HEK293 (cell line): ENCODE results near the gene HECTD4.

Experiments
- CTCF ChIA-PET: fragments of 350-600 bp; formaldehyde crosslinking; extraction: SDS; loops from one replicate; lab custom pipeline; 2021; ENCODE audit warnings: antibody characterized with exemption; lab: Yijun Ruan, JAX
- POLR2A ChIA-PET: fragments of 300-600 bp; formaldehyde crosslinking; extraction: SDS; loops from one replicate; lab custom pipeline; 2020; ENCODE audit warnings: antibody characterized with exemption, inconsistent platforms; lab: Yijun Ruan, JAX
- H3K27ac ChIP-seq: fragments of 200-500 bp; sonication (Bioruptor generic); 2 replicates; pipeline ENCODE4 v1.5.1; 2014; ENCODE audit warnings: low read depth, low read length, control low read depth, inconsistent platforms; ENCODE audit errors: extremely low read depth
- H3K36me3 ChIP-seq, 2 experiments: fragments of 200-500 bp in 1 of 2; sonication (Bioruptor generic) in 1 of 2; 1 replicate in 1 of 2; 2 replicates in 1 of 2; pipeline ENCODE4 v1.5.1; 2014 to 2017; ENCODE audit warnings: inconsistent platforms in 2 of 2, low read length in 2 of 2; ENCODE audit not compliant: control insufficient read depth in 2 of 2, insufficient read depth in 1 of 2
- H3K4me1 ChIP-seq: fragments of 200-500 bp; sonication (Bioruptor generic); 2 replicates; pipeline ENCODE4 v1.5.1; 2014; ENCODE audit warnings: mild to moderate bottlenecking, low read length, inconsistent platforms; ENCODE audit not compliant: control insufficient read depth, insufficient read depth
- H3K4me3 ChIP-seq: 2 replicates; pipeline ENCODE4 v1.5.1; 2011; ENCODE audit warnings: low read depth, mild to moderate bottlenecking, control low read depth, low read length, moderate library complexity
- H3K9me3 ChIP-seq: fragments of 200-500 bp; sonication (Bioruptor generic); 2 replicates; pipeline ENCODE4 v1.5.1; 2014; ENCODE audit warnings: low read depth, low read length, inconsistent platforms; ENCODE audit not compliant: control insufficient read depth, insufficient read depth
- KLF1 ChIP-seq: fragments of 450-650 bp; formaldehyde crosslinking; IDR thresholded peaks from 2 replicates; pipeline ENCODE4 v1.5.1; 2016; ENCODE audit warnings: missing biosample characterization, missing genetic modification characterization
- MZF1 ChIP-seq: fragments of 450-650 bp; formaldehyde crosslinking; IDR thresholded peaks from 2 replicates; pipeline ENCODE4 v1.5.1; 2017; ENCODE audit warnings: missing biosample characterization, missing genetic modification characterization, borderline replicate concordance
- OSR2 ChIP-seq: fragments of 450-650 bp; formaldehyde crosslinking; IDR thresholded peaks from 2 replicates; pipeline ENCODE4 v1.5.1; 2016; ENCODE audit warnings: missing biosample characterization, missing genetic modification characterization
- PRDM10 ChIP-seq: fragments of 450-650 bp; formaldehyde crosslinking; IDR thresholded peaks from 2 replicates; pipeline ENCODE4 v1.5.1; 2016; ENCODE audit warnings: missing biosample characterization, missing genetic modification characterization
- SP2 ChIP-seq: fragments of 450-650 bp; formaldehyde crosslinking; IDR thresholded peaks from 2 replicates; pipeline ENCODE4 v1.5.1; 2016; ENCODE audit warnings: missing biosample characterization, missing genetic modification characterization
- YY2 ChIP-seq: fragments of 450-650 bp; formaldehyde crosslinking; IDR thresholded peaks from 2 replicates; pipeline ENCODE4 v1.5.1; 2016; ENCODE audit warnings: missing biosample characterization, missing genetic modification characterization
- ZNF16 ChIP-seq: fragments of 450-650 bp; formaldehyde crosslinking; IDR thresholded peaks from 2 replicates; pipeline ENCODE4 v1.5.1; 2016; ENCODE audit warnings: low read depth, missing biosample characterization, missing genetic modification characterization
- ZNF202 ChIP-seq: fragments of 450-650 bp; formaldehyde crosslinking; IDR thresholded peaks from 2 replicates; pipeline ENCODE4 v1.5.1; 2016; ENCODE audit warnings: missing biosample characterization, missing genetic modification characterization, borderline replicate concordance
- ZNF266 ChIP-seq: fragments of 450-650 bp; formaldehyde crosslinking; IDR thresholded peaks from 2 replicates; pipeline ENCODE4 v1.5.1; 2016; ENCODE audit warnings: missing biosample characterization, missing genetic modification characterization, low read depth
- ZNF274 ChIP-seq, 2 experiments: fragments of 200-500 bp in 1 of 2; fragments of 450-650 bp in 1 of 2; sonication (Bioruptor generic) in 1 of 2; formaldehyde crosslinking in 1 of 2; IDR thresholded peaks; 2 replicates each; pipeline versions ENCODE4 v1.5.1 to v1.6.1; 2014 to 2016; ENCODE audit warnings: borderline replicate concordance in 1 of 2, inconsistent platforms in 1 of 2, low read length in 1 of 2, missing biosample characterization in 1 of 2, missing genetic modification characterization in 1 of 2
- ZNF366 ChIP-seq: fragments of 450-650 bp; formaldehyde crosslinking; conservative IDR thresholded peaks from 2 replicates; pipeline ENCODE4 v1.5.1; 2016; ENCODE audit warnings: missing biosample characterization, missing genetic modification characterization
- ZNF423 ChIP-seq: fragments of 450-650 bp; formaldehyde crosslinking; IDR thresholded peaks from 2 replicates; pipeline ENCODE4 v1.5.1; 2016; ENCODE audit warnings: missing biosample characterization, missing genetic modification characterization
- ZNF48 ChIP-seq: fragments of 450-650 bp; formaldehyde crosslinking; IDR thresholded peaks from 2 replicates; pipeline ENCODE4 v1.5.1; 2016; ENCODE audit warnings: missing biosample characterization, missing genetic modification characterization
- ZNF488 ChIP-seq: fragments of 450-650 bp; formaldehyde crosslinking; IDR thresholded peaks from 2 replicates; pipeline ENCODE4 v1.5.1; 2016; ENCODE audit warnings: missing biosample characterization, missing genetic modification characterization
- ZNF560 ChIP-seq: fragments of 450-650 bp; formaldehyde crosslinking; IDR thresholded peaks from 2 replicates; pipeline ENCODE4 v1.5.1; 2017; ENCODE audit warnings: missing biosample characterization, missing genetic modification characterization, borderline replicate concordance
- ZNF585B ChIP-seq: fragments of 450-650 bp; formaldehyde crosslinking; IDR thresholded peaks from 2 replicates; pipeline ENCODE4 v1.5.1; 2016; ENCODE audit warnings: missing biosample characterization, missing genetic modification characterization
- ZNF596 ChIP-seq: fragments of 450-650 bp; IDR thresholded peaks from 2 replicates; pipeline ENCODE4 v1.5.0; 2018; ENCODE audit warnings: missing biosample characterization, mild to moderate bottlenecking, missing genetic modification characterization, moderate library complexity
- ZNF600 ChIP-seq: fragments of 450-650 bp; formaldehyde crosslinking; IDR thresholded peaks from 2 replicates; pipeline ENCODE4 v1.5.1; 2016; ENCODE audit warnings: missing biosample characterization, missing genetic modification characterization
- ZNF623 ChIP-seq: fragments of 450-650 bp; formaldehyde crosslinking; IDR thresholded peaks from 2 replicates; pipeline ENCODE4 v1.5.1; 2016; ENCODE audit warnings: missing biosample characterization, missing genetic modification characterization
- ZNF658 ChIP-seq: fragments of 450-650 bp; formaldehyde crosslinking; IDR thresholded peaks from 2 replicates; pipeline ENCODE4; 2016; ENCODE audit warnings: missing biosample characterization, missing genetic modification characterization
- ZNF677 ChIP-seq: fragments of 450-650 bp; IDR thresholded peaks from 2 replicates; pipeline ENCODE4 v1.5.0; 2018; ENCODE audit warnings: missing biosample characterization, mild to moderate bottlenecking, missing genetic modification characterization, moderate library complexity
- ZNF776 ChIP-seq: fragments of 450-650 bp; formaldehyde crosslinking; IDR thresholded peaks from 2 replicates; pipeline ENCODE4 v1.5.0; 2017; ENCODE audit warnings: missing biosample characterization, missing genetic modification characterization, borderline replicate concordance
- ZNF843 ChIP-seq: fragments of 450-650 bp; formaldehyde crosslinking; IDR thresholded peaks from 2 replicates; pipeline ENCODE4 v1.5.1; 2016; ENCODE audit warnings: missing biosample characterization, missing genetic modification characterization
- ZSCAN30 ChIP-seq: fragments of 450-650 bp; IDR thresholded peaks from 2 replicates; pipeline ENCODE4 v1.5.1; 2018; ENCODE audit warnings: missing biosample characterization, mild to moderate bottlenecking, missing genetic modification characterization, moderate library complexity

Gene HECTD4

GRCh38 chr12:112217647-112218046 lies 164.6 kb downstream of the HECTD4 start:
- ChIA-PET CTCF (interaction anchor here (0.6 to 3.2 kb wide), 3 partner anchors 19 to 1327 kb away, joined by 3 to 12 read pairs (median 4); no protein-coding TSS in a partner anchor), POLR2A (no interaction called here)
- Histone ChIP-seq H3K27ac (no peak overlapping the region), H3K4me1 (no peaks in the 10 kb centered on the region), H3K4me3 (no peak overlapping the region), H3K36me3 (peaks cover 25 to 56% of the 10 kb centered on the region in 2 experiments), H3K9me3 (no peaks in the 10 kb centered on the region)
- TF ChIP-seq ZNF488 (tag by site-specific recombination), result no peak
- TF ChIP-seq ZSCAN30, result no peak
- no peak for TF ChIP-seq KLF1
- no peak for TF ChIP-seq ZNF423 (tag by site-specific recombination)
- no peak for TF ChIP-seq ZNF366
- no peak for TF ChIP-seq ZNF658 (tag by site-specific recombination)
- no peak for TF ChIP-seq ZNF266
- no peak for TF ChIP-seq PRDM10 (tag by site-specific recombination)
- TF ChIP-seq ZNF600 (tag by site-specific recombination), result no peak
- TF ChIP-seq MZF1 (tag by site-specific recombination), result no peak
- TF ChIP-seq SP2 (tag by site-specific recombination), result no peak
- TF ChIP-seq ZNF48, result no peak
- no peak for TF ChIP-seq ZNF585B

GRCh38 chr12:112216223-112216622 lies 166.0 kb downstream of the HECTD4 start:
- TF ChIP-seq ZNF776 (tag by site-specific recombination) (no peak), ZNF596 (no peak), ZNF560 (tag by site-specific recombination) (no peak), ZNF677 (tag by site-specific recombination) (no peak), ZNF274 (IDR thresholded peaks at IDR 0.05; ENCODE audit: low read length) (no peak), ZNF274 (tag by site-specific recombination; IDR thresholded peaks at IDR 0.05; ENCODE audit: borderline replicate concordance) (no peak), OSR2 (tag by site-specific recombination) (no peak), ZNF843 (no peak), YY2 (tag by site-specific recombination) (no peak), ZNF16 (tag by site-specific recombination) (no peak), ZNF623 (tag by site-specific recombination) (no peak), ZNF202 (tag by site-specific recombination) (no peak)
- H3K4me3 ChIP-seq, result no peak overlapping the region
- H3K36me3 ChIP-seq, result peaks cover 30 to 68% of the 10 kb centered on the region in 2 experiments
- ChIA-PET CTCF (no interaction called here), POLR2A (no interaction called here)
- no peaks in the 10 kb centered on the region for H3K9me3 ChIP-seq
- no peak overlapping the region for H3K27ac ChIP-seq
- no peaks in the 10 kb centered on the region for H3K4me1 ChIP-seq
